D721Med (cell line): Measurements from ENCODE around the gene SCGB2A2.

Experiments
- DNase-seq: peaks from one replicate; pipeline ENCODE4 v3.0.0; 2011; ENCODE audit warnings: low spot score; ENCODE audit not compliant: insufficient read length
- FAIRE-seq: peaks from 2 replicates; lab custom pipeline; 2011; peaks lifted over from hg19 to GRCh38; lab: Jason Lieb, UNC
- TF ChIP-seq, protein P1 (sequence below): IDR thresholded peaks from 2 replicates; pipeline ENCODE4 v1.5.1; 2012; ENCODE audit warnings: mild to moderate bottlenecking, control low read depth; ENCODE audit not compliant: insufficient read depth; ENCODE audit errors: missing control alignments

The SCGB2A2 gene

DNA sequence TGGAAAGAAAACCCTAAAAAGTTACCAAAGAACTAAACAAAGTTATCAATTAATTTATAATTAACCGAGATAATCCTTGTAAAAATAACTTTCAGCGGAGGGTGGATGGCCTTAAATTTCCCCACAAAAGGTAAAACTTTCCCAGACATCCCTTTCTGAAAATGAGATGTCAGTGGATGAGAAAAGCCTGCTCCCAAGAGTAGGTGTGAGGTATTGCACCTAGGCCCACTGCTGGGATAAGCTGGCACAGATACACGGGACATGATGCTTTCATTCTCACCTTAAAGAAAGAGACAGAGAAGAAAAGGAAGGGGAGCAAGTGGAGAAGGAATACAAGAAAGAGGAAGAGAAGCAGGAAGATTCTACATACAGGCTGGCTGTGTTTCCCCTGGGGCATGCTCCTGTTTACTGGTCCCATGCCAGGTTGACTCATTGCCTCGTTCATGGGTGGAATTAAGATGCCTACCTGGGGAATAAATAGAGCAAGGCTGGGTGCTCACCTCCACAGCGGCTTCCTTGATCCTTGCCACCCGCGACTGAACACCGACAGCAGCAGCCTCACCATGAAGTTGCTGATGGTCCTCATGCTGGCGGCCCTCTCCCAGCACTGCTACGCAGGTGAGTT, at the start of gene SCGB2A2:
SCGB2A2 (plus strand) TSS at position 505 of the 625 bp plus-strand sequence; CDS start at position 564, 59 bp downstream.
- DNase-seq, result no peak
- no peak for FAIRE-seq
- TF ChIP-seq, protein P1, sequence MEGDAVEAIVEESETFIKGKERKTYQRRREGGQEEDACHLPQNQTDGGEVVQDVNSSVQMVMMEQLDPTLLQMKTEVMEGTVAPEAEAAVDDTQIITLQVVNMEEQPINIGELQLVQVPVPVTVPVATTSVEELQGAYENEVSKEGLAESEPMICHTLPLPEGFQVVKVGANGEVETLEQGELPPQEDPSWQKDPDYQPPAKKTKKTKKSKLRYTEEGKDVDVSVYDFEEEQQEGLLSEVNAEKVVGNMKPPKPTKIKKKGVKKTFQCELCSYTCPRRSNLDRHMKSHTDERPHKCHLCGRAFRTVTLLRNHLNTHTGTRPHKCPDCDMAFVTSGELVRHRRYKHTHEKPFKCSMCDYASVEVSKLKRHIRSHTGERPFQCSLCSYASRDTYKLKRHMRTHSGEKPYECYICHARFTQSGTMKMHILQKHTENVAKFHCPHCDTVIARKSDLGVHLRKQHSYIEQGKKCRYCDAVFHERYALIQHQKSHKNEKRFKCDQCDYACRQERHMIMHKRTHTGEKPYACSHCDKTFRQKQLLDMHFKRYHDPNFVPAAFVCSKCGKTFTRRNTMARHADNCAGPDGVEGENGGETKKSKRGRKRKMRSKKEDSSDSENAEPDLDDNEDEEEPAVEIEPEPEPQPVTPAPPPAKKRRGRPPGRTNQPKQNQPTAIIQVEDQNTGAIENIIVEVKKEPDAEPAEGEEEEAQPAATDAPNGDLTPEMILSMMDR, result no peak

DNA sequence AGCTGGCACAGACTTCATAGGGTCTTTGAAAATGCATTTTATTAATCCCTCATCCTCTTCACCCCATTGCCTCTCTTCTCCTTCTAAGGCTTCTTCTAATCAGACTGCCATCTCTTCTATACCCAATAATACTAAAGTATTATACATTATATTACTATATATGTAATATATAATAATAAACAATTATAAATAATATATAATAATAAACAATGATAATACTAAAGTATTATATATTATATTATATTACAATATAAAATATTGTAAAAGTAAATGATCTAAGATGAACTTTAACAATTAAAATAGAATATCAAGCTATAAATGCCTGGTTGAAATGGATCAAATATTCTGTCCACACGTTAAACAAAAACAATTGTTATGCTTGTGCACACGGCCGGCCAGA, 48.5 kb upstream of the SCGB2A2 start:
- TF ChIP-seq, protein P1, result no peak
- DNase-seq, result no peak
- FAIRE-seq, result no peak

DNA sequence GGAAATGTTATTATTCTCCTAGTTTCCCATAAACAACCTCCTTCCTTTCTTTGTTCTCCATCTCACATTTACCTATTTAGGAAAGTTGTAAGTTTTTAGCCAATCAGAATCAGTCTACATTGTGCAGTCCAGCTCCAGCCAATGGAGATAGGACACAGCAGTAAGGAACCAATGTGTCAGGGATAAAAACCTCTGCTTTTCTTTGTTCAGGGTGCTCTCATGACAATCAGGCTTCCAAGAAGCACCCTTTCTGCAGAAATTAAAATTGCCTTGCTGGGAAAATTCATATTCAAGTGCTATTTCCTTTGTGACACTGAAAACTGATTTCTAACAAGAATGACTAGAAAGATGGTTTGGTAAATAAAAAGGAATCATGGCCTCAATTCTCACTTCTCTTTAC, 46.9 kb upstream of the SCGB2A2 start:
- DNase-seq (no peak), FAIRE-seq (no peak)
- TF ChIP-seq, protein P1, result no peak

DNA sequence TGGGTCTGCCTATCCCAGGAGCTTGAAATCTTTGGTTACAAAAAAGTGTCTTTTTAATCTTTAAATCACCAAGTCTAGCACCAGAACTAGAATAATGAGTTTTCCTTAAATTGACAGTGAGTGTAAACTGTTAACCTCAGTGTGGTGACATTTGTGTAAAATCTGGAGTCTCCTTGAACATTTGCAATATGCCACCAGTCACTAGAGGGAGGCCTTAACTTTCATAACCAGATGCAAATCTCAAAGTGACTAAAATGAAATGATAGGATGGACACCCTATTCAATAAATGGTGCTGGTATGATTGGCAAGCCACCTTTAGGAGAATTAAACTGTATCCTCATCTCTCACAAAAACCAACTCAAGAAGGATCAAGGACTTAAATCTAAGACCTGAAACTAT, 36.2 kb upstream of the SCGB2A2 start:
- TF ChIP-seq, protein P1, result no peak

DNA sequence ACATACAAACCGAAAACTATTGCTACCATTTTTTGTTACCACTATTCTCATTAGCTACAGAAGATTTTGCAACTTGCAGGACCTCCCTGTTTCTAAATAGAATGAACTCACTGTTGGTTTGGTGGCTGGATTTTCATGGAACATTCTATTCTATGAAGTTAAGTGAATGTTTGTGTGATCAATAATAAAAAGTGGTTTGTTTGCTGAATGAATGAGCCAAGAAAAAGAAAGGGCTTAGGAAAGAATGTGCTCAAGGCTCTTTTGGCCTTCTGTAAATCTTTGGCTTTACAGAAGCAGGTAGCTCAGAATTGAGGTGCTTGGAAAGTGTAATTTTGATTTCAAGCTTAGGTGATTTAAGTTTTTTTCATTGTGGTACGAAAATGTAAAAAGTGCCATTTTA, 33.8 kb upstream of the SCGB2A2 start:
- no peak for FAIRE-seq
- TF ChIP-seq, protein P1, result no peak
- no peak for DNase-seq

More for the DNA sequence above, 36.2 kb upstream of the SCGB2A2 start:
- FAIRE-seq (no peak), DNase-seq (no peak)

DNA sequence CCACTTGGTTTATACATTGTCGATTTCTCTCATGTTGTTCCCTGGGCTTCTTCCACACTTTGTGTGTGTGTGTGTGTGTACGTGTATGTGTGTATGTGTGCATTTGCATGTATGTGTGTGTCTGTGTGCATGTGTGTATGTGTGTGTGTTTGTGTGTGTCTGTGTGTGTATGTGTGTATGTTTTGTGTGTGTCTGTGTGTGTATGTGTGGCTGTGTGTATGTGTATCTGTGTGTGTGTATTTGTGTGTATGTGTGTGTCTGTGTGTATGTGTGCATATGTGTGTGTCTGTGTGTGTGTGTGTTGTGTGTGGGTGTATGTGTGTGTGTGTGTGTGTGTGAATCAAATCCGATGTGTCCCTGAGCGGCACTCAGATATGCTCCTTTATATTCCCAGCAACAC, 32.5 kb upstream of the SCGB2A2 start:
- no peak for FAIRE-seq
- TF ChIP-seq, protein P1, result no peak
- no peak for DNase-seq

DNA sequence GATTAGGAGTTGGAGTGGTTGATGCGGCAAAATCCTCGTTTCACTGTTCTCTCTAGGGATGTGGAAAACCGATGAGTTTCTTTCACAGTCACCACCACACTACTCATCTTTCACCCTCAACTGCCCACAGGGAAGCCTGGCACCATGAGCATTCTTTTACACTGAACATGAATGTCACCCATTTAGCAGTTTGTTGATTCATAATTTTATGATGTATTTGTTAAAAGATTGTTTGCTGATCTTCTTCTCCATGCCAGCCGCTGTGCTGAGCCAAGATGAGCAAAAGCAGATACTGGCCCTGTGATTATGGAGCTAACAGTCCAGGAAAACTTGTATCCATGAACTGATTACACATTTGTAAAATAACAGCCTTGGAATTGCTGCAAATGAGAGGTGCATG, 31.8 kb upstream of the SCGB2A2 start:
- TF ChIP-seq, protein P1, result no peak
- FAIRE-seq (no peak), DNase-seq (no peak)
